ENCODE data around the gene PRPF39.
"Not testable (repeated sequence)": the region's sequence is repeated elsewhere in the genome, so short reads cannot be mapped to it uniquely, and the experiment has no call there.

PRPF39 gene

GRCh38 chr14:45083976-45084722 is at the start of gene PRPF39:
TSS of gene PRPF39 (plus strand) at chr14:45084116. CDS start at chr14:45095240, 11,124 bp downstream.
- no peak for FAIRE-seq

GRCh38 chr14:45034730-45035129 is 49.2 kb upstream of the PRPF39 start:
- FAIRE-seq: no peak

GRCh38 chr14:45038256-45038655 is 45.7 kb upstream of the PRPF39 start:
- FAIRE-seq: no peak

GRCh38 chr14:45038865-45039264 is 45.1 kb upstream of the PRPF39 start:
- no peak for FAIRE-seq

GRCh38 chr14:45039390-45039789 is 44.5 kb upstream of the PRPF39 start:
- no peak for FAIRE-seq

- no peak for FAIRE-seq
Measured at GRCh38 chr14:45041641-45042040, 42.3 kb upstream of the PRPF39 start.

- FAIRE-seq: peak; percentile 33
Measured at GRCh38 chr14:45044638-45045037, 39.3 kb upstream of the PRPF39 start.

GRCh38 chr14:45048385-45048784 is 35.5 kb upstream of the PRPF39 start:
- FAIRE-seq: peak; percentile 66

GRCh38 chr14:45051180-45051579 is 32.7 kb upstream of the PRPF39 start:
- no peak for FAIRE-seq

- no peak for FAIRE-seq
Measured at GRCh38 chr14:45051896-45052295, 32.0 kb upstream of the PRPF39 start.

- no peak for FAIRE-seq
Measured at GRCh38 chr14:45057349-45057748, 26.6 kb upstream of the PRPF39 start.

- no peak for FAIRE-seq
Measured at GRCh38 chr14:45057881-45058364, 26.0 kb upstream of the PRPF39 start.

GRCh38 chr14:45060551-45060950 is 23.4 kb upstream of the PRPF39 start:
- no peak for FAIRE-seq

- no peak for FAIRE-seq
Measured at GRCh38 chr14:45065540-45065939, 18.4 kb upstream of the PRPF39 start.

GRCh38 chr14:45065956-45066355 is 18.0 kb upstream of the PRPF39 start:
- no peak for FAIRE-seq

GRCh38 chr14:45066667-45067066 is 17.2 kb upstream of the PRPF39 start:
- FAIRE-seq: peak; percentile 60

- no peak for FAIRE-seq
Measured at GRCh38 chr14:45068396-45068795, 15.5 kb upstream of the PRPF39 start.

GRCh38 chr14:45070215-45070614 is 13.7 kb upstream of the PRPF39 start:
- peak; percentile 72 for FAIRE-seq

GRCh38 chr14:45072126-45072525 is 11.8 kb upstream of the PRPF39 start:
- no peak for FAIRE-seq

GRCh38 chr14:45073231-45073879 is 10.6 kb upstream of the PRPF39 start:
- no peak for FAIRE-seq

GRCh38 chr14:45078323-45078722 is 5.6 kb upstream of the PRPF39 start:
- no peak for FAIRE-seq

GRCh38 chr14:45080416-45080968 is 3.4 kb upstream of the PRPF39 start:
- not testable (repeated sequence) for FAIRE-seq

GRCh38 chr14:45081096-45081495 is 2.8 kb upstream of the PRPF39 start:
- FAIRE-seq: not testable (repeated sequence)

GRCh38 chr14:45082420-45082819 is 1.5 kb upstream of the PRPF39 start:
- FAIRE-seq: no peak

Data from G401.6 (cell line).